Activated naive CD4-positive, alpha-beta T cell treated with anti-CD3 and anti-CD28 coated beads for 36 hours (primary cell): ENCODE data around the gene FAH. TPM values are rescaled to one million over a fixed set of nuclear protein-coding genes. Genes with fewer than 3 reads are reported as not detected.

Experiments
- CTCF ChIA-PET: fragments of 350-600 bp; sonication (Branson Sonifier 250); formaldehyde crosslinking; loops from one replicate; lab custom pipeline; 2021; ENCODE audit warnings: antibody characterized with exemption; lab: Charles Lee
- DNase-seq: peaks from one replicate; pipeline ENCODE4 v3.0.0-alpha.2; 2020
- H3K27ac Mint-ChIP-seq: one replicate; pipeline ENCODE4 v1.8.0; 2021; ENCODE audit warnings: mild to moderate bottlenecking, mixed read lengths
- H3K27me3 Mint-ChIP-seq: one replicate; pipeline ENCODE4 v1.8.0; 2021; ENCODE audit warnings: low read depth, mixed read lengths
- H3K36me3 Mint-ChIP-seq: one replicate; pipeline ENCODE4 v1.8.0; 2021; ENCODE audit warnings: low read depth, mixed read lengths
- H3K4me1 Mint-ChIP-seq: one replicate; pipeline ENCODE4 v1.8.0; 2021; ENCODE audit warnings: low read depth, mixed read lengths
- H3K4me3 Mint-ChIP-seq: one replicate; pipeline ENCODE4 v1.8.0; 2021; ENCODE audit warnings: mild to moderate bottlenecking, moderate library complexity, mixed read lengths
- H3K9me3 Mint-ChIP-seq: one replicate; pipeline ENCODE4 v1.8.0; 2021; ENCODE audit warnings: mixed read lengths
- intact Hi-C: fragments of 100-400 bp; cut with micrococcal nuclease; formaldehyde crosslinking; loops from one replicate; pipeline ENCODE4 v1.15.1; 2023
- total RNA-seq, 2 experiments: library from RNA; stranded (reverse); gene quantifications; one replicate each; pipeline ENCODE4 v1.2.3, GENCODE V29; 2021

FAH gene
- total RNA-seq, 2 experiments from 2014 or later: 53.4 to 55.8 TPM

DNA sequence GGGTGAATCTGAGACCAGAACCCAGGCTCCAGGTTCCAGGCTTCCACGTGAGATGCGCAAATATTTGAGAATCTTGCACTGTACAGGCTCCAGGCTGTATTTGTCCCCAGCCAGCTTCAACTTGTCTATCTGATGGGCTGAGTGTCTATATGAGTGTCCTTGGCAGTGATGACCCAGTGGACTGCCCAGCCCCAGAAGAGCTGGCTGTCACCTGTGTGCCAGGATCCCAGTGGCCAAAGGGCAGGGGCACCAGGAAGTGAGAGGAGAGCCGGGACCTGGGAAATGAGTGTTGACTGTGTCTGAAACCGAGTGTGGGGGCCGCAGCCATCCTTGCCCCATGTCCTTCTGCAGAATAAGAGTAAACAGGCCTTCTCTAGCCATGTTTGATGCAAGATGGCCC lies 10.4 kb downstream of the FAH start:
- Mint-ChIP-seq H3K27me3 (no peaks in the 10 kb centered on the region), H3K9me3 (no peaks in the 10 kb centered on the region), H3K36me3 (peaks cover 40% of the 10 kb centered on the region), H3K27ac (no peak overlapping the region), H3K4me3 (no peak overlapping the region), H3K4me1 (peaks cover 18% of the 10 kb centered on the region)
- intact Hi-C loops: no loop called here
- CTCF ChIA-PET: no interaction called here
- DNase-seq: no peak

DNA sequence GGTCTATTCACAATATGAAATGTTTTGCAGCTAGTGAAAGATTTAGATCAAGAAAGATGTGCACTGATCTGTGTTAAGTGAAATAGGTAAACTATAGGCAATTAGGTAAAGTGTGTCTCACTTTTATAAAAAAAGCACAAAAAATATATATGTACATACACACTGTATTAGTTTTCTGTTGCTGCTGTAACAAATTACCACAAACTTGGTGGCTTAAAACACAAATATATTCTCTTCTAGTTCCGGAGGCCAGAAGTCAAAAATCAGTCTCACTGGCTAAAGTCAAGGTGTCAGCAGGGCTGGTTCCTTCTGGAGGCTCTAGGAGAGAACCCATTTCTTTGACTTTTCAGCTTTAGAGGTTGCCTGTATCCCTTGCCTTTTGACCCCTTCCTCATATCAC lies 11.1 kb downstream of the FAH start:
- Mint-ChIP-seq H3K9me3 (no peaks in the 10 kb centered on the region), H3K4me1 (peaks cover 18% of the 10 kb centered on the region), H3K27me3 (no peaks in the 10 kb centered on the region), H3K27ac (no peak overlapping the region), H3K36me3 (peaks cover 43% of the 10 kb centered on the region), H3K4me3 (no peak overlapping the region)
- intact Hi-C loops: no loop called here
- CTCF ChIA-PET: no interaction called here
- DNase-seq: no peak

DNA sequence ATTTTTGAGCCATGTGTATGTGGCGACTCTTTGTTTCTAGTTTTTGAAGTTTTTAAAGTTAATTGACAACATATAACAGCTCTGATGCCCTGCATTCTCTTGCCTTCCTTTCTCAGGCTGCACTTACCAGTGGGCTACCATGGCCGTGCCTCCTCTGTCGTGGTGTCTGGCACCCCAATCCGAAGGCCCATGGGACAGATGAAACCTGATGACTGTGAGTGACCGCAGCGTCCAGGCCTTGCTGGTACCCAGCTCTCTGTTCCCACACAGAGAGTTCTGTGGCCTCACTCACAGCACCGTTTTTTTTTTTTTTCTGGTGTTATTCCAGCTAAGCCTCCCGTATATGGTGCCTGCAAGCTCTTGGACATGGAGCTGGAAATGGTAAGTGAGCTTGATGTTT lies 15.1 kb downstream of the FAH start:
- Mint-ChIP-seq H3K4me3 (no peak overlapping the region), H3K4me1 (no peaks in the 10 kb centered on the region), H3K9me3 (no peaks in the 10 kb centered on the region), H3K27me3 (no peaks in the 10 kb centered on the region), H3K27ac (no peak overlapping the region), H3K36me3 (peaks cover 23% of the 10 kb centered on the region)
- no peak for DNase-seq
- intact Hi-C loops: no loop called here
- CTCF ChIA-PET: no interaction called here

DNA sequence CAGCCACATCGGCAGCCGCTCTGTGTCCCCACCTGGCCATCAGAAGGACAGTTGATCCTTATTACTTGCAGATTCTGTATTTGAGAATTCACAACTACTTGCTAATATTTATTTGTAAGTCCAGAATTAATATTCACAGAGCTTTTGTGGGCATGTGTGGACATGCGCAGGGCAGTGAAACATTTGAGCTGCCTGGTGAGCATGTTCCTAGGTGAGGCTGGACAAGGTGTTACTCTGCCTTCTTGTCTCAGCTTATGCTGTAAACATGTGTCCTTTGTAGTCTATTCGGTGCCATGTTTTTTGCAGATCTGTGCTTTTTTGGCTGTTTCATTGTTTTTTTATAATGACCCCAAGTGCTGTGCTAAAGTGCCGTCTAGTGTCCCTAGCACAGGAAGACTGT lies 15.6 kb downstream of the FAH start:
- Mint-ChIP-seq H3K27me3 (no peaks in the 10 kb centered on the region), H3K36me3 (peaks cover 20% of the 10 kb centered on the region), H3K4me1 (no peaks in the 10 kb centered on the region), H3K4me3 (no peak overlapping the region), H3K27ac (no peak overlapping the region), H3K9me3 (no peaks in the 10 kb centered on the region)
- CTCF ChIA-PET: no interaction called here
- DNase-seq: no peak
- intact Hi-C loops: no loop called here

DNA sequence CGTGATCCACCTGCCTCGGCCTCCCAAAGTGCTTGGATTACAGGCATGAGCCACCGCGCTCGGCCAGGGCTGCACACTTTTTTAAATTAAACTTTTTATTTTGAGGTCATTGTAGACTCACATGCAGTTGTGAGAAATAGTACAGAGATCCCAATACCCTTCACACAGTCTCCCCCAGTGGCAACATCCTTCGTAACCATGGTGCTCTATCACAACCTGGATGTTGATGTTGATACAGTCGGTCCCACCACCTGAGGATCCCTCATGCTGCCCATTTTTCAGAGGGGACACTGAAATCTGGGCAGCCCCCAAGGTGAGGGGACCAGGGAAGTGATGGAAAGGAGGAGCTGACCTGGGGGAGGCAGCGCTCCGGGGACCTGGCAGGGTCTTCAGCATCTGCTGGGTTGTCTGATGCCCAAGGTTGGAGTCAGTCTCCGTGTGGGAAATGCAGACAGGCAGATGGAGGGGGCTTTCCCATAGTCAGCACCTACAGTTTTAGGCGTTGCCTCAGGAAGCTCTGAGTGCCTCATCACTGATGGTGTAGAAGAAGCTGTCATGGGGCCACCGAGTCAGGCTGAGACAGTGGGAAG lies 17.1 kb downstream of the FAH start:
- DNase-seq: no peak
- Mint-ChIP-seq H3K4me3 (no peak overlapping the region), H3K27me3 (no peaks in the 10 kb centered on the region), H3K9me3 (no peaks in the 10 kb centered on the region), H3K36me3 (peaks cover 11% of the 10 kb centered on the region), H3K4me1 (no peaks in the 10 kb centered on the region), H3K27ac (no peak overlapping the region)
- intact Hi-C loops: loop anchor here (5.0 kb wide), 1 partner anchor 273 kb away; the partner anchor contains the start of gene MTHFS
- CTCF ChIA-PET: no interaction called here

DNA sequence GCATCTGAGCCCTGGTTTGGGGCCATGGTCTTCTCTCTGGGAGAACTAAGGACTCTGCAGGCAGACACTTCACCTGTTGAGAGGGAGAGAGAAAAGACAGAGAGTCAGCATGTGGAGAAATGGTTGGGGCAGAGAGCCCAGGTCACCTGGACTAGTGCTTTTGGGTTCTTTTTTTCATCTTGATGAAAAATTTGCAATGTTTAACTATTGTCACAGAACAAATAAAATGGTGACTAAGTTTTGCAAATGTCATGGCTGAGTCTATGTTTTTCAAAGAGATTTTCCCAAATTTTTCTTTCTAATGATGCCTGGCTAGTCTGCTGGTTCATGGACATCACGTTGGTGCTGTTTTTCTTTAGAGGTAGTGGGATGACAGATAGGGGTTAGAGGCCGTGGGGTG lies 17.8 kb downstream of the FAH start:
- no peaks in the 10 kb centered on the region for H3K4me1 Mint-ChIP-seq
- DNase-seq: no peak
- H3K4me3 Mint-ChIP-seq: no peak overlapping the region
- CTCF ChIA-PET: no interaction called here
- H3K27me3 Mint-ChIP-seq: no peaks in the 10 kb centered on the region
- H3K27ac Mint-ChIP-seq: no peak overlapping the region
- no peaks in the 10 kb centered on the region for H3K9me3 Mint-ChIP-seq
- intact Hi-C loops: loop anchor here (5.0 kb wide), 1 partner anchor 273 kb away; the partner anchor contains the start of gene MTHFS
- peaks cover 11% of the 10 kb centered on the region for H3K36me3 Mint-ChIP-seq

DNA sequence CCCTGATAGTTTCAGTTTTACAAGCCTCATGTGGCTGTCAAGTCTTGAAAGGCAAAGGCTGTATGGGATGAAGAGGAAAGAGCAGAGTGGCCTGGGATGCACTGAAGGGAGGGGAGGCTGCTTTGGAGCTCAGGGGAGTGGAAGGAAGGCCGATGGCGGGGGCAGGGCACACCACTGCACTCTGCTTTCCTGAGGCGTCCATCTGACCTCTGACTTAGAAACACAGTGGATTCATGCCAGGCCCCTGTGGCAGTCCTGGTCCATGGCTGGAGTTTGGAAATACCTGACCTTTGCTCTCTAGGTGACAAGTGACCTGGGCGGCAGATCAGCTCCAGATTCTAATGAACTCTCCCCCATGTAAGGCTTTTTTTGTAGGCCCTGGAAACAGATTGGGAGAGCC lies 19.0 kb downstream of the FAH start:
- no peak for DNase-seq
- H3K27ac Mint-ChIP-seq: no peak overlapping the region
- peaks cover 11% of the 10 kb centered on the region for H3K36me3 Mint-ChIP-seq
- CTCF ChIA-PET: interaction anchor here (0.6 to 2.6 kb wide), 6 partner anchors 11 to 832 kb away, joined by 3 to 20 read pairs (median 5); no protein-coding TSS in a partner anchor
- H3K4me3 Mint-ChIP-seq: no peak overlapping the region
- H3K27me3 Mint-ChIP-seq: no peaks in the 10 kb centered on the region
- no peaks in the 10 kb centered on the region for H3K4me1 Mint-ChIP-seq
- intact Hi-C loops: loop anchor here (2.0 to 5.0 kb wide), 3 partner anchors 19 to 791 kb away; partner anchors contain the start of genes FAH and MTHFS
- H3K9me3 Mint-ChIP-seq: no peaks in the 10 kb centered on the region

DNA sequence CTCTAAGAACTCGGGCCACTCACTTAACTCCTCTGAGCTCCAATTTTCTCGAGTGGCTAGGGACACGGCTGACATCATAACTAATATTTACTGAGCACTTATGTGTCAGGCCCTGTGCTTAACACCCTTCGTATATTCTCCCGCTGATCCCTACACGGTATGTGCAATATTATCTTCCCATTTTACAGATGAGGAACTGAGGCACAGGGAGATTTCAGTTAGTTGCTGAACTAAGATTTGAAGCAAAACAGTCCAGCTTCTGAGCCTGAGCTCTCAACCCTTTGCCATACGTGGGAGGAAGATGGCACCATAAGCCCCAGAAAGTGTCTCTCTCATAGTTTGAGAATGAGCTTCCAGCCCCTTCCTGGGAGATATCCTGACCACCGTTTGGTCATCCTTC lies 19.6 kb downstream of the FAH start:
- no peak for DNase-seq
- Mint-ChIP-seq H3K36me3 (peaks cover 11% of the 10 kb centered on the region), H3K4me1 (no peaks in the 10 kb centered on the region), H3K9me3 (no peaks in the 10 kb centered on the region), H3K4me3 (no peak overlapping the region), H3K27me3 (no peaks in the 10 kb centered on the region), H3K27ac (no peak overlapping the region)
- intact Hi-C loops: loop anchor here (2.0 to 5.0 kb wide), 3 partner anchors 20 to 792 kb away; partner anchors contain the start of genes FAH and MTHFS
- CTCF ChIA-PET: interaction anchor here (0.8 to 2.6 kb wide), 7 partner anchors 11 to 832 kb away, joined by 3 to 20 read pairs (median 5); no protein-coding TSS in a partner anchor

DNA sequence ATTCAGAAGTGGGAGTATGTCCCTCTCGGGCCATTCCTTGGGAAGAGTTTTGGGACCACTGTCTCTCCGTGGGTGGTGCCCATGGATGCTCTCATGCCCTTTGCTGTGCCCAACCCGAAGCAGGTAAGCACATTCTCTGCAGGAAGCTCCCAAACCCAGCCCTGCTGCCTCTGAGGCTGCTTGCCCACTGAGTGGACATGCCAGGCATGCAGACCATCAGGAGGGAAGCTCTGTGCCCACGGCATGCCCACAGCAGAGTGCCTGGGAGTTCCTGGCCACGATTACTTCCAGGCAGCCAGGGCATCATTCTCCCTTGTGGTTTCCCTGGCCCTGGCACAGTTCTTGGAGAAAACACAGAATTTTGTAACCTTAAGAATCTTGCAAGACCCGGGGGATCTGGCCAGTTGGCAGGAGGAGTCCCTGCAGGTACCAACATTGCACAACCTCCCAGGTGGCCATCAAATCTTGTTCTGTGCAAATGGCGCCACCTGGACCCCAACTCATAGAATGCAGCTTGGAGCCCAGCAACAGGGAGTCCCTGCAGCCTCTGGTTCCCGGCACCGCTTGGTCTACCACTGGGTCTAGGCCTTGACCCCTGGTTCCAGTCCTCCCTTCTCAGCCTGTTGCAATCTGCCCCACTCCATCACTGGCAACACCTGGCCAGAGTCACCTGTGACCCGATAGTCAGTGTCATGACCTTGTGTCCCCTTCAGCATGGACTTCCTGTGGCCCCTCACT lies 20.4 kb downstream of the FAH start:
- H3K4me1 Mint-ChIP-seq: no peaks in the 10 kb centered on the region
- no peak overlapping the region for H3K4me3 Mint-ChIP-seq
- CTCF ChIA-PET: interaction anchor here (0.7 to 2.6 kb wide), 6 partner anchors 12 to 322 kb away, joined by 3 to 20 read pairs (median 4); no protein-coding TSS in a partner anchor
- intact Hi-C loops: loop anchor here (1.0 to 5.0 kb wide), 4 partner anchors 20 to 792 kb away; partner anchors contain the start of genes FAH and MTHFS
- peaks cover 11% of the 10 kb centered on the region for H3K36me3 Mint-ChIP-seq
- H3K27me3 Mint-ChIP-seq: no peaks in the 10 kb centered on the region
- no peaks in the 10 kb centered on the region for H3K9me3 Mint-ChIP-seq
- no peak overlapping the region for H3K27ac Mint-ChIP-seq
- DNase-seq: peak; percentile 89

DNA sequence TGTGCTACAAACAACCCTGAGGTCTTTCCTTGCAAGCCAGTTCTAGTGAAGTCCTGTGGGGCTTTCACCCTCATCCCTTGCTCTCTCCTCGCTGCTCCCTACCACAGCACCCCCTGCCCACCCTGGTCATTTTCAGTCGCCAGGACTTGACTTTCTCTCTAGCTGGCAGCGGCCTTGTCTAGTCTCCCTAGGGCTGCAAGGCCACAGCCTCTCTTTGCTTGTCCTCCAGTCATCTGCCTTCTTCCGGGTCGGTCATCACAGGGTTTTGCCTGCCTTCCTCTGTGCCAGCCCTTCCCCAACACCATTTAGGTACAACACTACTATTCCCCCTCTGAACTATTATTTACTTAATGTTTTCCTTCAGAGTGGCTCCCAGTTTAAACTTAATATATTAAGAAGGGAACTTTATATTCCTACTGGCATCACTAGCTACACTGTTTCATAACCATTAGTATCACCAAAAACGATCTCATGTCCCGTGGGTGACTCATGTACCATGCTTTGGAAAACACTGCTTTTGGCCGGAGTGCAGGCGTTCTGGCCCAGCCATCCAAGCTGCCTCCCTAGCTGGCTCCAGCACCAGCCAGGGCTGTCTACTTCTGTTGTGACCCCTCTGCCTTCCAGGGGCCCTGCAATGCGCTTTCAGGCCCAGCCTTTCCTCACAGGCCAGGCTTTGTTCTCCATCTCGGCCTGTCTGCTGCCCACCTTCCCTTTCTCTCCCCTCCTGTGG lies 21.4 kb downstream of the FAH start:
- H3K36me3 Mint-ChIP-seq: peaks cover 13% of the 10 kb centered on the region
- DNase-seq: no peak
- H3K9me3 Mint-ChIP-seq: no peaks in the 10 kb centered on the region
- no peak overlapping the region for H3K27ac Mint-ChIP-seq
- H3K4me1 Mint-ChIP-seq: no peaks in the 10 kb centered on the region
- no peak overlapping the region for H3K4me3 Mint-ChIP-seq
- CTCF ChIA-PET: interaction anchor here (0.5 to 2.6 kb wide), 5 partner anchors 75 to 323 kb away, joined by 3 to 20 read pairs (median 4); no protein-coding TSS in a partner anchor
- H3K27me3 Mint-ChIP-seq: no peaks in the 10 kb centered on the region
- intact Hi-C loops: loop anchor here (5.0 kb wide), 1 partner anchor 277 kb away; the partner anchor contains the start of gene MTHFS

DNA sequence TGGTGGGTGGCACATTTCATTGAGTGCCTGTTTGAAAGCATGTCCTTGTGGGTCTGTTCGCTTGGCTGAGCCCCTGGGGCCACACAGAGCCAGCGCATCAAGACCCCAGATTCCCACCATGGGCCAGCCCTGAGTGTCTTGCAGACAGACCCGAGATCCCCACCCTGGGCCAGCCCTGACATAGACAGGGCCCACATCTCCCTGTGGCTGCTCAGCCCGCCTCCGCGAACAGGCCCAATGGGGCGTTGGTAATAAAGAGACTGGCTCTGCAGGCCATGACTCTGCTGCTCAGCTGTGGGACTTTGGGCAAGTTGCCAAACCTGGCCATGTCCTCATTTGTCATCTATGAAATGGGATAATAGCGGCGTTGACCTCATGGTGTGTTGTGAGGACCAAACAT lies 22.6 kb downstream of the FAH start:
- intact Hi-C loops: no loop called here
- DNase-seq: no peak
- no peaks in the 10 kb centered on the region for H3K27me3 Mint-ChIP-seq
- no peaks in the 10 kb centered on the region for H3K4me1 Mint-ChIP-seq
- no peak overlapping the region for H3K27ac Mint-ChIP-seq
- H3K9me3 Mint-ChIP-seq: no peaks in the 10 kb centered on the region
- CTCF ChIA-PET: interaction anchor here (0.6 kb wide), 1 partner anchor 137 kb away, joined by 7 read pairs; no protein-coding TSS in a partner anchor
- H3K36me3 Mint-ChIP-seq: peaks cover 15% of the 10 kb centered on the region
- H3K4me3 Mint-ChIP-seq: no peak overlapping the region

DNA sequence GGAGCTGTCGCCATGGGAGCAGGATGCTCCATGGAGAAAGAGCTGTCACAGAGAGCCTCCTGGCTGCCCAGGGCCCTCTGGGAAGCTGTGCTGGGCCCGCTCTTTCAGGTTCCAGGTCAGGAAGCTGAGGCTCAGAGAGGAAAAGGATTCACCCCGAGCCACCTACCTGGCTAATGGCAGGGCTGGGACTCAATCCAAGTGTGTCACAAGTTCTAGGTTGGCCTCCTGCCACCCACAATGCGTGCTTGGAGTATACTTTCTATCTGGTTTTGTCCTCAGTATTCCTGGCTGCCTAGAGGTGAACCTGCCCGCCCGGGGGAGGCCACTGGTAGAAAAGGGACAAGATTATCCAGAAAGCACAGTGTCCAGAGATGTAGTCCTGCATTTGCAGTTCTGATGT lies 23.6 kb downstream of the FAH start:
- CTCF ChIA-PET: interaction anchor here (1.3 kb wide), 1 partner anchor 795 kb away, joined by 3 read pairs; no protein-coding TSS in a partner anchor
- intact Hi-C loops: no loop called here
- DNase-seq: no peak
- Mint-ChIP-seq H3K4me3 (no peak overlapping the region), H3K27me3 (no peaks in the 10 kb centered on the region), H3K4me1 (no peaks in the 10 kb centered on the region), H3K27ac (no peak overlapping the region), H3K9me3 (no peaks in the 10 kb centered on the region), H3K36me3 (peaks cover 13% of the 10 kb centered on the region)
